Mucosa of rectum (tissue), 2 donors: ENCODE measurements around the gene SH3RF3.

Source experiments
- H3K27ac ChIP-seq, 2 donors: one replicate each; pipeline ENCODE4 v1.7.0; 2013; ENCODE audit warnings: inconsistent platforms in 2 of 2, low read depth in 2 of 2, low read length in 2 of 2
- H3K27me3 ChIP-seq, 2 donors: one replicate each; pipeline ENCODE4 v1.7.0; 2013; ENCODE audit warnings: low read length in 2 of 2; ENCODE audit not compliant: control insufficient read depth in 2 of 2, insufficient read depth in 2 of 2
- H3K36me3 ChIP-seq, 2 donors: one replicate each; pipeline ENCODE4 v1.7.0; 2013; ENCODE audit warnings: low read length in 2 of 2; ENCODE audit not compliant: control insufficient read depth in 2 of 2, insufficient read depth in 2 of 2
- H3K4me1 ChIP-seq, 2 donors: one replicate each; pipeline ENCODE4 v1.7.0; 2013; ENCODE audit warnings: low read length in 2 of 2, mild to moderate bottlenecking in 1 of 2; ENCODE audit not compliant: control insufficient read depth in 2 of 2, insufficient read depth in 2 of 2
- H3K4me3 ChIP-seq, 2 donors: one replicate each; pipeline ENCODE4 v1.7.0; 2013; ENCODE audit warnings: low read length in 2 of 2
- H3K9ac ChIP-seq, 2 donors: one replicate each; pipeline ENCODE4 v1.7.0; 2013; ENCODE audit warnings: low read length in 2 of 2, low read depth in 1 of 2, mild to moderate bottlenecking in 1 of 2
- H3K9me3 ChIP-seq, 2 donors: one replicate each; pipeline ENCODE4 v1.7.0; 2013; ENCODE audit warnings: low read length in 2 of 2; ENCODE audit not compliant: control insufficient read depth in 2 of 2
- donor health status: healthy.
- donor health status: Normal muscosa, but diverticular disease.

Gene SH3RF3

GRCh38 chr2:109128616-109129355 is at the start of gene SH3RF3:
TSS of gene SH3RF3 (plus strand) at chr2:109129205.
- Histone ChIP-seq H3K27ac (peak within 1 kb of the TSS; percentile 55 to 61), H3K4me1 (peaks cover 8 to 10% of the 10 kb centered on the region in 2 donors), H3K36me3 (no peaks in the 10 kb centered on the region), H3K9me3 (no peaks in the 10 kb centered on the region), H3K27me3 (peaks cover 11 to 26% of the 10 kb centered on the region in 2 donors), H3K9ac (peak within 1 kb of the TSS; percentile 52 to 58), H3K4me3 (peak within 1 kb of the TSS; percentile 59 to 69)

DNA sequence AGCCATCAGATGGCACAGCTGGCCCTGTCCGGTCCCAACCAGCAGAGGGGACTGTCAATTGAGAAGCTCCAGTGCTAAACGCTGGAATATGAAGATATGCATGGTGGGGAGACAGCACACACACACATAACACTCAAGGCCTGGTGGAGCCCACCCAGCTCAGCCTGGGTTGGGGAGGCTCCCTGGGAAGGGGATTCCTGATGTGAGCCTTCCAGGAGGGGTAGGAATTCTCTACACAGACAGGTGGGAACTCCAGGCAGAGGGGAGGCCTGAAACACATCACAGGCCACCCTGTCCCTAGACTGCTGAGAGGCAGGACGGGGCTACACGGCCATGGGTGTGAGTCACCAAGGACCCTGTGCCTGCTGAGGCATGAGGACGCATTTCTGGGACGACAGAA is 49.4 kb upstream of the SH3RF3 start:
- Histone ChIP-seq H3K27me3 (no peaks in the 10 kb centered on the region), H3K4me3 (no peak overlapping the region), H3K36me3 (no peaks in the 10 kb centered on the region), H3K27ac (no peak overlapping the region), H3K4me1 (no peaks in the 10 kb centered on the region), H3K9me3 (no peaks in the 10 kb centered on the region), H3K9ac (no peak overlapping the region)

- Histone ChIP-seq H3K4me1 (no peaks in the 10 kb centered on the region), H3K27me3 (no peaks in the 10 kb centered on the region), H3K4me3 (no peak overlapping the region), H3K36me3 (no peaks in the 10 kb centered on the region), H3K27ac (no peak overlapping the region), H3K9ac (no peak overlapping the region), H3K9me3 (no peaks in the 10 kb centered on the region)
Measured at GRCh38 chr2:109080109-109080508, 48.9 kb upstream of the SH3RF3 start.

DNA sequence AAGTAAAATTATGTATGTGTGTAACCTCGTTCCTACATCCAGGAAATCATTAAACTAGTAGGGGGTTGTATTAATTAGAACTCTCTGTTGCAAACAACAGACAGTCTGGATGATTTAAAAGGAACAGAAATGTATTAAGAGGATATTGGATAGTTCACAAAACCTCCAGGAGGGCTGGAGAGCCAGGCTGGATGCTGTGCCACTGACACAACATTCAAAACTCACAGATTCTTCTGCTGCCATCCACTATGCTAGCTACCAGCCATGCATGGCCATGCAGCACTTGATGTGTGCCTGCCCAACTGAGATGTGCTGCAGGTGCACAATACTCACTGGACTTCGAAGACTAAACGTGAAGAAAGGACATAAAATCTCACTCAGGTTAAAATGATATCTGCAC is 48.2 kb upstream of the SH3RF3 start:
- H3K36me3 ChIP-seq = no peaks in the 10 kb centered on the region
- H3K9ac ChIP-seq = no peak overlapping the region
- H3K27ac ChIP-seq = no peak overlapping the region
- H3K9me3 ChIP-seq = no peaks in the 10 kb centered on the region
- no peaks in the 10 kb centered on the region for H3K4me1 ChIP-seq
- no peaks in the 10 kb centered on the region for H3K27me3 ChIP-seq
- no peak overlapping the region for H3K4me3 ChIP-seq

DNA sequence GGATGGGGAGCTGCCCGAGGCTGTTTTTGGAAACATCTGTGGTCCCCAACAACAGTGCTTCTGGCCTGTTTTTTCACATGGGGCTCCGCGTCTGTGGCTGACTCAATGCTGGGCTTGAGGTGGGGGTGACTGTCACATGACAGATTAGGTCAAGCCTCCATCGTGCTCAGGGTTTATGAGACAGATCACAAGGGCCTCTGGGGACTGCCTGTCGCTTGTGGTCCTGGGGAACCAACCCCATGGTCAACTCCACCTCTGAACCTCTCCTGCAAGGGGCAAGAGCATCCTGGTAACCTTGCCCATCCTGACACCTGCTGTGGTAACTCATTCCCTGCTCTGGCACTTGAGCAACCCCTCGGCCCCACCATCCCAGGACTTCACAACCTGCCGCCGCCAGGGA is 47.6 kb upstream of the SH3RF3 start:
- Histone ChIP-seq H3K4me3 (no peak overlapping the region), H3K36me3 (no peaks in the 10 kb centered on the region), H3K27ac (no peak overlapping the region), H3K9me3 (no peaks in the 10 kb centered on the region), H3K4me1 (no peaks in the 10 kb centered on the region), H3K9ac (no peak overlapping the region), H3K27me3 (no peaks in the 10 kb centered on the region)

- Histone ChIP-seq H3K4me3 (no peak overlapping the region), H3K27ac (no peak overlapping the region), H3K9me3 (no peaks in the 10 kb centered on the region), H3K4me1 (no peaks in the 10 kb centered on the region), H3K9ac (no peak overlapping the region), H3K36me3 (no peaks in the 10 kb centered on the region), H3K27me3 (no peaks in the 10 kb centered on the region)
Measured at GRCh38 chr2:109083771-109084170, 45.2 kb upstream of the SH3RF3 start.

GRCh38 chr2:109084341-109084740 is 44.7 kb upstream of the SH3RF3 start:
- Histone ChIP-seq H3K27ac (no peak overlapping the region), H3K27me3 (no peaks in the 10 kb centered on the region), H3K9ac (no peak overlapping the region), H3K4me1 (no peaks in the 10 kb centered on the region), H3K4me3 (no peak overlapping the region), H3K36me3 (no peaks in the 10 kb centered on the region), H3K9me3 (no peaks in the 10 kb centered on the region)

GRCh38 chr2:109085912-109086742 is 42.9 kb upstream of the SH3RF3 start:
- H3K9ac ChIP-seq = no peak overlapping the region
- no peak overlapping the region for H3K4me3 ChIP-seq
- H3K27me3 ChIP-seq = no peaks in the 10 kb centered on the region
- no peaks in the 10 kb centered on the region for H3K4me1 ChIP-seq
- no peaks in the 10 kb centered on the region for H3K9me3 ChIP-seq
- H3K27ac ChIP-seq = no peak overlapping the region
- H3K36me3 ChIP-seq = no peaks in the 10 kb centered on the region

GRCh38 chr2:109086743-109087020 is 42.3 kb upstream of the SH3RF3 start:
- Histone ChIP-seq H3K27ac (no peak overlapping the region), H3K4me1 (no peaks in the 10 kb centered on the region), H3K4me3 (no peak overlapping the region)

DNA sequence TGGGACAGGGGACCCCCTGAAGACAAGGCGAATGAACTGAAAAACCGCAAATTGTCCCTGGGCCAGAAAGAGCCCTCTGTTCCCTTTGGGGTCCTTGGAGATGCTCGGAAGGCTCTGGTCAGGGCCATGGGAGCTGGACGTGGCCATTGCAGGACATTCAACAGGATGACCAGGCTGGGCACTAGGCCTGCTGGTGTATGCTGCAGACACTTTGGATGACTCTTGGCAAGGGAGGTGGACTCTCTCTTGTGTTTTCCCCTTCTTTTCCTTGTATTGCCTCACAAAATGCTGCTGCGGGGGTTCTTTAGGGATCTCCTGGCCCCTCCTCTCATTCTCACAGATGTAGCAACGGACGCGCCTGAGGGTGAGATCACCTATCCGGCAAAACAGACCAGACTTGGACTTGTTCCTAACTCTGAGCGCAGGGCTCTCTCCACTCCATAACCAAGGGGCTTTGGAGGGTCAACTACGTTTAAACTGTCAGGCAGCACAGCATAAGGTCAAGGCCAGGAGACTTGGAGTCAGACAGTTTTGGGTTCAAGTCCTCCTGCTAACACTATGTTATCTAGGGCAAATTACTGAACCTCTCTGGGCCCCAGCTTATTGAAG is 41.8 kb upstream of the SH3RF3 start:
- H3K27me3 ChIP-seq = no peaks in the 10 kb centered on the region
- no peak overlapping the region for H3K27ac ChIP-seq
- H3K36me3 ChIP-seq = no peaks in the 10 kb centered on the region
- H3K4me1 ChIP-seq = no peaks in the 10 kb centered on the region
- H3K9me3 ChIP-seq = no peaks in the 10 kb centered on the region
- no peak overlapping the region for H3K4me3 ChIP-seq
- H3K9ac ChIP-seq = no peak overlapping the region

More at GRCh38 chr2:109086743-109087020, 42.3 kb upstream of the SH3RF3 start:
- Histone ChIP-seq H3K9ac (no peak overlapping the region), H3K36me3 (no peaks in the 10 kb centered on the region), H3K27me3 (no peaks in the 10 kb centered on the region), H3K9me3 (no peaks in the 10 kb centered on the region)
